ENCODE results near the gene FRMD3.

The FRMD3 gene

GRCh38 chr9:83472764-83473163, 65.4 kb downstream of the FRMD3 start:
- DNase-seq (ENCODE audit: low spot score) = no peak

DNA sequence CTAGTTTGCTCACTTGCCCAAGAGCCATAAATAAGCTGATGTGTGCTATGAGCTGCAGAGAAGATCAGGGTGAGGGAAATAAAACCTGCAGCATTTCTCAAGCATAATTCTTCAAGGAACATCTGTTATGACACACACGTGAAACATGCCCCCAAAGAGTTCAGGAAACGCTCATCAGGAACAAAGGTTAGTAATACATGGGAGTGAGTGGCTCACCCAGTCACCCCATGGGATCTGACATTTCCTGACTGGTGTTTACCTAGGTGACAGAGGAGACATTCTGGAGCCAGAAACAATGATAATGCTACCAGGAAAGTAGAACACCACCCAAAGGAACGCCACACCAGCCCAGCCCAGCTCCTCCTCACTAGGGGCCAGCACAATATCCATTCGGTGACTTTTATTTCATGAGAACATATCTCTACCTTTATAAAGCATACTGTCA, 66.0 kb downstream of the FRMD3 start:
- no peak for DNase-seq (ENCODE audit: low spot score)

GRCh38 chr9:83471241-83471640, 67.0 kb downstream of the FRMD3 start:
- no peak for DNase-seq (ENCODE audit: low spot score)

DNA sequence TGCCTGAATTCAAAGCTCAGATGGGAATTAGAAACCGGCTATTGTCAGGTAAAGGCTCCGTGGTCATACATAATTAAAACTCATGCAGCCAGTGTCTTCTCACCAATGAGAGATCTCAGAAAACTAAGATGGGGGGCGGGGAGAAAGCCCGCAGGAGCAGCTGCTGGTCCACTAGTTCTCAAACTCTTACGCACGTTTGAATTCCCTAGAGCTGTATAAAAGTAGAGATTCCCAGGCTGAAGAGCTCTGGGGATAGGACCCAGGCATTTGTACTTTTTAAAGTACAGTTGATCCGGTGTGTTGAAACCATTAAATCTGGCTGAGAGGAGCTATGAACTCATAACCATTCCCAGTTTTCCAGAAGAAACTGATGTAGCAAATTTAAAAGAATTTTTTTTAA, 68.5 kb downstream of the FRMD3 start:
- no peak for DNase-seq (ENCODE audit: low spot score)

DNA sequence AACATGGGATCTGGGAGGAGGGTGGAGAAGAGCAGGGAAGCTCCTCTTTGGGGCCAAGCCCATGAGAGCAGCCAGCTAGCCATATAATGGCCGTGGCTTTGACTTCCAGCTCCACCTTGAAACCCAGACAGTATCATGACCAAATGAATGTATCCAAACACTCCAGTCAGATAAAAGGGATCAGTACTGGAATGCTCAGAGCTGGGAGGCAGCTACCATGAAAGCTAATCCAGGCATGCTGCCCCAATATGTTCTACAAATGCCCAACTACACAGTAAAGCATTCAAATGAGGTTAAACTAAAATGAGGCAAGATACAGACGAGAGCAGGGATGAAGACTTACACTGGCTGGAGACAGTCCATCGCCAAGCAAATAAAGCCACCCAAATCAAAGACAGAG, 69.4 kb downstream of the FRMD3 start:
- DNase-seq (ENCODE audit: low spot score) = no peak

DNA sequence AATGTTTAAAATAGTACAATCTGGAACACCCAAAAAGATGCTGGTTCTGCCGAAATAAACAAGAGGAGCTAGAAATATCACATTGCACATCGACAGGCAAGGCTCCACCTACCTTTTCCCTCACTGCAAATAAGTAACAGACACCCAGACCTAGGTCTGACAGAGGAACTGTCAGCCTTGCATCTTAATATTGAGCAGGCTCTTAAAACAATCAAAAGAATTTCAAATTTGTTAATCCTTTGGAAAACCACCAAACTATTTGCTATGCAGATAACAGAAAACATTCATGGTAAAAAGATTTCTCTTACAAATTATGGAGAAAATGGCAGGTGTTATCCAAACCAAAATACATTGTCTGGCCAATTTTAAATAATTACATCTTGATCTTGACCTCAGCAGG, 71.3 kb downstream of the FRMD3 start:
- no peak for DNase-seq (ENCODE audit: low spot score)

DNA sequence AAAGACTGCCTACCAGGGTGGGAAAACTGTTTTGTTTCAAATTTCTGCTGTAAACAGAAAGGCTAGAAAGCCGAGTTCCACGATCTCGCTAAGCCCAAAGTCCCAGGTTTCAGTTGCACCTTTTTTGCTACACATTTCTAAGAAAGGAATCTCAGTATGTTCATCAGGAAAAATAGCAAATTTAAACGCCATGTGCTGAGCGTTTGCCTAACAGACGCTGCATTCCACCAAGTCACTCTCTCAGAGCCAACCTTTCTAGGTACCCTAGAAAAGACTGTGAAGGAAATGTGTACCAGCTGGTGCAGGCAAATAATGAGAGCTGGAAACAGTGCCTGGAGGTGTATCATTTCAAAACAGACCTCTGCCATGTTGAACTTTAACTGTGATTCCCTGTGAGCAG, 71.8 kb downstream of the FRMD3 start:
- no peak for DNase-seq (ENCODE audit: low spot score)

- no peak for DNase-seq (ENCODE audit: low spot score)
Observed at GRCh38 chr9:83459830-83460229, 78.4 kb downstream of the FRMD3 start.

- DNase-seq (ENCODE audit: low spot score) = no peak
Observed at GRCh38 chr9:83458530-83458929, 79.7 kb downstream of the FRMD3 start.

DNA sequence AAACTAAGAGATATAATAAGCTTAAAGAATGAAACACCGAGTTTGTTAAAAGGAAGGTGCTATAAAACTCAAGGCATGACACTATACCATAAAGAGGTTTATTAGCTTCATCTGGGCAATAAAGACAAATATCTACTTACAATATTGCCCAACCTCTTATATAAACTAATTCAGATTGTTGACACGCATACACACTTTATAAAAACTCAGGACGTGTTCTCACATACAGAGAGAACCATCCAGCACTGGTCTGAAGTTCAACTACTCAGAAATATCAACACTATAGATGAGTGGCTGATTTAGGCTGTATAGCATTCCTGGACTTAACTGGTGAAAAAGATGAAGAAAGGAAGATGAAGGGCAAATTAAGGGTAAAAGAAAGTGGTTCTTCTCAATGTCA, 81.2 kb downstream of the FRMD3 start:
- DNase-seq (ENCODE audit: low spot score) = no peak

GRCh38 chr9:83456226-83456625, 82.0 kb downstream of the FRMD3 start:
- no peak for DNase-seq (ENCODE audit: low spot score)

- no peak for DNase-seq (ENCODE audit: low spot score)
Observed at GRCh38 chr9:83454076-83454475, 84.1 kb downstream of the FRMD3 start.

- DNase-seq (ENCODE audit: low spot score) = no peak
Observed at GRCh38 chr9:83451308-83451707, 86.9 kb downstream of the FRMD3 start.

DNA sequence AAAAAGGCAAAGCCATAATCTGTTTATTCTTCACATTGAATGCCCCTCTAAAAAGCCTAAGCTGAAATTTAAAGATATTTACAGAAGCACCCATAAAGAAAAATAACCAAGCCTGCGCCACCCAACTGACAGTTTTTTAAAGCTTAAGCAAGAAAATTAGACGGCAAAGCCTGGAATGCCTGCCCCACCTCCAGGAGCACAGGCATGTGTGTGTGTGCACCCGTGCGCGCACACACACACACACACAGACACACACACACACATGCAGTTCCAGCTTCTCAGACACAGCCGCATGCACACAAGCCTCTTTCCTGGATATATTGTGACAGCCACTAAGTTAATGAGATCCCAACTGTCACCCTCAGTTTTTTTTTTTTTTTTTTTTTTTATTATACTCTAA, 88.2 kb downstream of the FRMD3 start:
- no peak for DNase-seq (ENCODE audit: low spot score)

- DNase-seq (ENCODE audit: low spot score) = no peak
Observed at GRCh38 chr9:83449166-83449565, 89.0 kb downstream of the FRMD3 start.

GRCh38 chr9:83448626-83449025, 89.6 kb downstream of the FRMD3 start:
- no peak for DNase-seq (ENCODE audit: low spot score)

GRCh38 chr9:83447351-83447750, 90.8 kb downstream of the FRMD3 start:
- no peak for DNase-seq (ENCODE audit: low spot score)

GRCh38 chr9:83445703-83446265, 92.4 kb downstream of the FRMD3 start:
- no peak for DNase-seq (ENCODE audit: low spot score)

DNA sequence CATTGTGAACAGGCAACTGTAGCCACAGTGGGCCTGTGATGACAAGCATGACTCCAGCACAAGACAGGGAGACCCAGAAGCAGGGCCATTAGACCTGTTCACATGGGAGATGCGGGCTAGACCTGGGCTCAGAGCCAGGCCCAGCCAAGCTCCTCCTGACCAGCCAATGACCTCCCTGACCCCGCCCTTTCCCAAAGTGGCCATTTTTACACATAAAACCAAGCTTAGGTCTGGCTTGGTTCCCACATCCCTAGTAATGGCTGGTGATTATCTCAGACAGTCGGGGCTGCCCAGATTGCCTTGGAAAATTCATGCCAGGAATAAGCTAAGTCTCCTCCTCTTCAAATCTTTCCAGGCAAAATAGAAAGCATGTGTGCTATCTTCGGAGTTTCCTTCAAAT, 94.1 kb downstream of the FRMD3 start:
- no peak for DNase-seq (ENCODE audit: low spot score)

- no peak for DNase-seq (ENCODE audit: low spot score)
Observed at GRCh38 chr9:83441390-83441789, 96.8 kb downstream of the FRMD3 start.

DNA sequence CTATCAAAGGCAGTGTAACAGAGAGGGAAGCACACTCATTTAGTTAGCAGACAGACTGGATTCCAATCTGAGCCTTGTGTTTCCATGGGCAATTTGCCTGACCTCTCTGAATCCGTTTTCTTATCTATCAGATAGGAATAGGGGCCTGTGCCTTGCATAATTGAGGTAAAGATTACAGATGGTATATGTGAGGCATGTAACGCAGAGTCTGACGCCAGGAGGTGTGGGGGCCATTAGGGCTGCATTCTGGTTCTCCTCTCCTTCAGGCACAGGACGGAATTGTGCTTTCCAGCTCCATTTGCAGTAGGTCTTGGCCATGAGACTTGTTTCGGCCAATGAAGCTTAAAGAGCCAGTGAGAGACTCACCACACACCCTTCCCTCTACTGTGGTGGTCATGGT, 97.6 kb downstream of the FRMD3 start:
- no peak for DNase-seq (ENCODE audit: low spot score)

DNA sequence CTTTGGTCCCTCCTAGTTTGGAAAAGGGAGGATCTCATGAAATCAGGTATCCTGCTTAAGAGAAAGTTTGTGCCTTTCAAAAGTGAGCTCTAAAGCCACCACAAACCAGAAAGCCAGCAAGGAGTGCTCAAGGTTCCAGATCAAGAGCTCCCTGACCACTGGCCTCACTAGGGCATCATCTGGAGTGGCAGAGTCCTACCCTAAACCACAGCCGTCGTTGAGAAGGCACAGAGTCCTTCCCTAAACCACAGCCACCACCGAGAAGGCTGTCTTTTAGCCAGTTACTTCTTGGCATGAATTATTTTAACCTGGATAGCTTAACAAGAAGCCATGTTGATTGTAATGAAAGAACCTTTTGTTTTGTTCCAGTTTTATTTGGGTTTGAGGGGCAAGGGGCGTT, 102.9 kb downstream of the FRMD3 start:
- DNase-seq (ENCODE audit: low spot score) = no peak

DNA sequence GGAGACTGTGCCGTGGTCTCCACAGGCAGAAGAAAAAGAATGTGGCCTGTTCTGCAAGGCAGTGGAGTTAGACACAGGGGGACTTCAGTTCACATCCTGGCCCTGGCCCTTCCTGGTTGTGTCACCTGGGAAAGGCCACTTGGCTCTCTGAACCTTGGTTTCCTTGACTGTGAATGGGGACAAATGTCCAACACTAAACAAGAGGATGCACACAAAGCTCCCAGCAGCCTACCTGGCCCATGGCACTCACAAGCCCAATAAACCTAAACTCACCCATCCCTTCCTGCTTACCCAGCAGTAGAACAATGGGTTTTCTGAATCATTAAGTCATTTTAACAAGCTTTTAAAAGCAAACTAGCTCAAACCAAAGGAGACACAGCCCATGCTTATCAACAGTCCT, 103.9 kb downstream of the FRMD3 start:
- DNase-seq (ENCODE audit: low spot score) = no peak

DNA sequence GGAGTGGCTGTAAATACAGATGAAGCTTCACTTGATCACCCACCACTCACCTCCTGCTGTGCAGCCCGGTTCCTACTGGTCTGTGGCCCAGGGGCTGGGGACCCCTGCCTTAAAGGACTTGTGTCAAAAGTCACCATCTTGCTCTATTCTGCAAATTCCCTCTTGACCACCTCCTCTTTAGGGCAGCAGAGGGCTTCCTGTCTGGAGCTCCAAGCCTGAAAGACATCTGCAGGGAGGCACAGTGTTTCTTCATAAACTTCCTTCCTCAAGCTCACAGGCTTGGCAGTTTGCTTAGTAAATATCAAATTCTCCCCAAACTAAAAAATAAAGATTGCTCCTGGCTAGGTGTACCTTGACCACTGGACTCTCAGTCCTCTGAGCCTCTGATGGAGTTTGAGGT, 104.4 kb downstream of the FRMD3 start:
- DNase-seq (ENCODE audit: low spot score) = no peak
